Erythroblast (primary cell): ENCODE measurements around the gene DPYSL3.

Experiments used
- GATA1 ChIP-seq: IDR thresholded peaks from 2 replicates; pipeline ENCODE4 v1.6.1; 2011; ENCODE audit warnings: low read depth, mild to moderate bottlenecking, control low read depth, low read length, moderate library complexity
- POLR2A ChIP-seq: IDR thresholded peaks from 2 replicates; pipeline ENCODE4 v1.6.1; 2011; ENCODE audit warnings: mild to moderate bottlenecking, low read length

DNA sequence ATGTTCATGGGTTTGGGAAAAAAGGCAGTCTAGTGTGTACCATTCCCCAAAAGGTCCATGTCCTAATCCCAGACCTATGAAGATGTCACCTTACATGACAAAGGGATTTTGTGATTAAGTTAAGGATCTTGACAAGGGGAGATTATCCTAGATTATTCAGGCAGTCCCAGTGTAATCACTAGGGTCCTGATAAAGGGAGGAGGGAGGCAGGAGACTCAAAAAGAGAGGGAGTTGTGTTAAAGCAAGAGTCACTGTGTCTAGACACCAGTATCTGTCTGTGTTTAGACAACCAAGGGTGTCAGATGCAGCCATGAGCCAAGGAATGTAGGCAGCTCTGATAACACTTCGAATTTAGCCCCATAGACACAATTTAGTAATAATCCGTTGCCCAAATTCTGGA lies 49.5 kb downstream of the DPYSL3 start:
- TF ChIP-seq POLR2A (no peak), GATA1 (no peak)
